ENCODE data around the gene MAOB. TPM values are rescaled to one million over a fixed set of nuclear protein-coding genes. Genes with fewer than 3 reads are reported as not detected.

The MAOB gene
- total RNA-seq, 2 experiments from 2014 or later, result not detected

DNA sequence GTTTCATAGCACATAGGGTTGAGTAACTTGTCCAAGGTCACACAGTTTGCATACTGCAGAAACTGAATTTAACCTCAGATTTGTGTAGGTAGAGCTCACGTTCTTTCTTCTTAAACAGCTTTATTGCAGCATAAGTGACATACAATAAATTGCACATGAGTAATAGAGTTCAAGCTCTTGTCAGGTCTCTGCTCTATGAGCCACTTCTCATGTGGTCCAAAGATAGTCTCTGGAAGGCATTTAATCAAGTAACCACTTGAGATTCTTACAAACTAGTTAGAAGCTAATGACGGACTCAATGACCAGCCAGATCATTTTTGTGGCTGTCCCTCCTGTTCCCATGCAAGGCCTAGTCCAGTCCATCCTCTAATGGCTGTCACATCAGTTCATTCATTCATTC lies 68.9 kb downstream of the MAOB start:
- intact Hi-C loops (cut with micrococcal nuclease), result no loop called here
- POLR2A ChIA-PET, result no interaction called here
- no peaks in the 10 kb centered on the region for H3K27me3 Mint-ChIP-seq
- H3K27ac Mint-ChIP-seq, result no peak overlapping the region
- H3K4me3 Mint-ChIP-seq, result no peak overlapping the region
- CTCF ChIA-PET, result no interaction called here
- no peaks in the 10 kb centered on the region for H3K9me3 Mint-ChIP-seq
- H3K36me3 Mint-ChIP-seq (ENCODE audit: low read depth), result no peaks in the 10 kb centered on the region
- ATAC-seq, result peak; percentile 27
- no peak for DNase-seq
- peaks cover 13% of the 10 kb centered on the region for H3K4me1 Mint-ChIP-seq (ENCODE audit: low read depth)
- TF ChIP-seq, protein P1, sequence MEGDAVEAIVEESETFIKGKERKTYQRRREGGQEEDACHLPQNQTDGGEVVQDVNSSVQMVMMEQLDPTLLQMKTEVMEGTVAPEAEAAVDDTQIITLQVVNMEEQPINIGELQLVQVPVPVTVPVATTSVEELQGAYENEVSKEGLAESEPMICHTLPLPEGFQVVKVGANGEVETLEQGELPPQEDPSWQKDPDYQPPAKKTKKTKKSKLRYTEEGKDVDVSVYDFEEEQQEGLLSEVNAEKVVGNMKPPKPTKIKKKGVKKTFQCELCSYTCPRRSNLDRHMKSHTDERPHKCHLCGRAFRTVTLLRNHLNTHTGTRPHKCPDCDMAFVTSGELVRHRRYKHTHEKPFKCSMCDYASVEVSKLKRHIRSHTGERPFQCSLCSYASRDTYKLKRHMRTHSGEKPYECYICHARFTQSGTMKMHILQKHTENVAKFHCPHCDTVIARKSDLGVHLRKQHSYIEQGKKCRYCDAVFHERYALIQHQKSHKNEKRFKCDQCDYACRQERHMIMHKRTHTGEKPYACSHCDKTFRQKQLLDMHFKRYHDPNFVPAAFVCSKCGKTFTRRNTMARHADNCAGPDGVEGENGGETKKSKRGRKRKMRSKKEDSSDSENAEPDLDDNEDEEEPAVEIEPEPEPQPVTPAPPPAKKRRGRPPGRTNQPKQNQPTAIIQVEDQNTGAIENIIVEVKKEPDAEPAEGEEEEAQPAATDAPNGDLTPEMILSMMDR (IDR thresholded peaks at IDR 0.05), result no peak

- H3K36me3 Mint-ChIP-seq (ENCODE audit: low read depth), result no peaks in the 10 kb centered on the region
- CTCF ChIA-PET, result no interaction called here
Measured at GRCh38 chrX:43809463-43809862, 72.8 kb downstream of the MAOB start.

DNA sequence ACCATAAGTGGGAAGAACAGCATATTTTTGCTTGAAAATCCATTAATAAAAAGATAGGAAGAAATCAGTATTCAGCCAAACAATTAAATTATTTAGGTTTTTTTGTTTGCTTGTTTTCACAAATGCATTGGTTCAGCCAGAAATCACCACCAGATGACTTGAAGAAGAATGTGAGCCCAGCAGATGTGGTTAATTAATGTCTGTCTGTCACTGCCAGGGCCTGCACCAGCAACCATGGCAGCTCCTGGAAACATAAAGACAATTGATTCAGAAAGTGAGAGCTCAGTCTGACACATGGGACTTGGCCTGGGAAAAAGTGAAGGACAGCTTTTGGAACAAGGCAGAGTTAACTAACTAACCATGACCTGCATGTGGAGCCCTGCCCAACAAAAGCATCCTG lies 74.0 kb downstream of the MAOB start:
- ChIA-PET POLR2A (no interaction called here), CTCF (no interaction called here)
- DNase-seq (no peak), ATAC-seq (no peak)
- intact Hi-C loops (cut with micrococcal nuclease), result no loop called here
- H3K27me3 Mint-ChIP-seq, result no peaks in the 10 kb centered on the region
- no peak overlapping the region for H3K27ac Mint-ChIP-seq
- no peaks in the 10 kb centered on the region for H3K36me3 Mint-ChIP-seq (ENCODE audit: low read depth)
- H3K9me3 Mint-ChIP-seq, result no peaks in the 10 kb centered on the region
- no peak overlapping the region for H3K4me3 Mint-ChIP-seq
- TF ChIP-seq, protein P1 (IDR thresholded peaks at IDR 0.05), result no peak
- H3K4me1 Mint-ChIP-seq (ENCODE audit: low read depth), result peaks cover under 1% of the 10 kb centered on the region

More at GRCh38 chrX:43809463-43809862, 72.8 kb downstream of the MAOB start:
- TF ChIP-seq, protein P1 (IDR thresholded peaks at IDR 0.05), result no peak
- Mint-ChIP-seq H3K9me3 (no peaks in the 10 kb centered on the region), H3K27ac (no peak overlapping the region), H3K27me3 (no peaks in the 10 kb centered on the region), H3K4me1 (ENCODE audit: low read depth) (peaks cover 12% of the 10 kb centered on the region), H3K4me3 (no peak overlapping the region)
- intact Hi-C loops (cut with micrococcal nuclease), result no loop called here
- DNase-seq (no peak), ATAC-seq (no peak)
- POLR2A ChIA-PET, result no interaction called here

- intact Hi-C loops (cut with micrococcal nuclease), result no loop called here
- ChIA-PET CTCF (no interaction called here), POLR2A (no interaction called here)
- DNase-seq (no peak), ATAC-seq (no peak)
- Mint-ChIP-seq H3K4me1 (ENCODE audit: low read depth) (no peaks in the 10 kb centered on the region), H3K4me3 (no peak overlapping the region), H3K27me3 (no peaks in the 10 kb centered on the region), H3K27ac (no peak overlapping the region), H3K36me3 (ENCODE audit: low read depth) (no peaks in the 10 kb centered on the region), H3K9me3 (no peaks in the 10 kb centered on the region)
- TF ChIP-seq, protein P1 (IDR thresholded peaks at IDR 0.05), result no peak
Measured at GRCh38 chrX:43805579-43805978, 76.7 kb downstream of the MAOB start.

- TF ChIP-seq, protein P1 (IDR thresholded peaks at IDR 0.05), result no peak
Measured at GRCh38 chrX:43804021-43804420, 78.2 kb downstream of the MAOB start.

More at GRCh38 chrX:43804021-43804420, 78.2 kb downstream of the MAOB start:
- ChIA-PET CTCF (no interaction called here), POLR2A (no interaction called here)
- intact Hi-C loops (cut with micrococcal nuclease), result no loop called here
- no peaks in the 10 kb centered on the region for H3K9me3 Mint-ChIP-seq
- no peaks in the 10 kb centered on the region for H3K27me3 Mint-ChIP-seq
- no peak for ATAC-seq
- H3K27ac Mint-ChIP-seq, result no peak overlapping the region
- no peaks in the 10 kb centered on the region for H3K36me3 Mint-ChIP-seq (ENCODE audit: low read depth)
- no peaks in the 10 kb centered on the region for H3K4me1 Mint-ChIP-seq (ENCODE audit: low read depth)
- no peak overlapping the region for H3K4me3 Mint-ChIP-seq
- DNase-seq, result no peak
